IMR-90 (cell line): ENCODE data around the gene GRK2. TPM values are rescaled to one million over a fixed set of nuclear protein-coding genes. Genes with fewer than 3 reads are reported as not detected.

Experiments used
- ATAC-seq: fragments of 200-7000 bp; cut with Tn5 transposase; 2 replicates; pipeline ENCODE4 v1.9.1; 2020; ENCODE audit warnings: low read depth, mild to moderate bottlenecking, moderate library complexity
- BruUV-seq: library from RNA; stranded (reverse); fragments of 400-500 nt; replicated peaks from 2 replicates; lab custom pipeline; 2021; lab: Mats Ljungman, UMichigan
- CTCF ChIA-PET: fragments of 300-600 bp; formaldehyde crosslinking; extraction: SDS; loops from one replicate; lab custom pipeline; 2021; ENCODE audit warnings: antibody characterized with exemption; lab: Yijun Ruan, JAX
- POLR2A ChIA-PET: fragments of 300-600 bp; sonication (Branson Sonifier 250); formaldehyde crosslinking; loops from one replicate; lab custom pipeline; 2022; ENCODE audit warnings: antibody characterized with exemption; ENCODE audit not compliant: unreplicated experiment; lab: Charles Lee
- DNase-seq: peaks from one replicate; pipeline ENCODE4 v3.0.0; 2013
- H2AFZ ChIP-seq: replicated peaks from 2 replicates; pipeline ENCODE3; 2013; ENCODE audit warnings: low read length, mild to moderate bottlenecking; ENCODE audit not compliant: poor library complexity
- H2AK5ac ChIP-seq: 2 replicates; pipeline ENCODE4 v1.6.1; 2013; ENCODE audit warnings: low read depth, low read length, inconsistent platforms
- H2AK9ac ChIP-seq: replicated peaks from 2 replicates; pipeline ENCODE3; 2013; ENCODE audit warnings: mild to moderate bottlenecking, low read depth, low read length, moderate library complexity; ENCODE audit not compliant: poor library complexity
- H2BK120ac ChIP-seq: 2 replicates; pipeline ENCODE4 v1.6.1; 2013; ENCODE audit warnings: low read depth, low read length, inconsistent platforms
- H2BK15ac ChIP-seq: 3 replicates; pipeline ENCODE4 v1.6.1; 2013; ENCODE audit warnings: low read depth, low read length, inconsistent platforms
- H2BK20ac ChIP-seq: 2 replicates; pipeline ENCODE4 v1.6.1; 2013; ENCODE audit warnings: low read depth, mild to moderate bottlenecking, inconsistent platforms, low read length, moderate library complexity
- H2BK5ac ChIP-seq: 2 replicates; pipeline ENCODE4 v1.6.1; 2013; ENCODE audit warnings: mild to moderate bottlenecking, low read depth, low read length, inconsistent platforms; ENCODE audit not compliant: poor library complexity, severe bottlenecking
- H3K14ac ChIP-seq: replicated peaks from 2 replicates; pipeline ENCODE4 v1.6.1; 2013; ENCODE audit warnings: low read depth, low read length, inconsistent platforms
- H3K18ac ChIP-seq: 2 replicates; pipeline ENCODE4 v1.6.1; 2013; ENCODE audit warnings: low read depth, low read length, control low read depth
- H3K23ac ChIP-seq: 2 replicates; pipeline ENCODE4 v1.6.1; 2013; ENCODE audit warnings: low read depth, low read length, inconsistent platforms
- H3K27ac ChIP-seq: 2 replicates; pipeline ENCODE4 v1.5.1; 2013; ENCODE audit warnings: mild to moderate bottlenecking, control low read depth, low read length; ENCODE audit not compliant: insufficient read depth
- H3K27me3 ChIP-seq: 2 replicates; pipeline ENCODE4 v1.6.1; 2013; ENCODE audit warnings: low read length; ENCODE audit not compliant: control insufficient read depth, insufficient read depth
- H3K36me3 ChIP-seq: 2 replicates; pipeline ENCODE4 v1.6.1; 2013; ENCODE audit warnings: low read length, mixed read lengths; ENCODE audit not compliant: control insufficient read depth, insufficient read depth
- H3K4ac ChIP-seq: 2 replicates; pipeline ENCODE4 v1.6.1; 2013; ENCODE audit warnings: low read depth, low read length, inconsistent platforms
- H3K4me1 ChIP-seq: 2 replicates; pipeline ENCODE4 v1.6.1; 2013; ENCODE audit warnings: low read length, mixed read lengths; ENCODE audit not compliant: control insufficient read depth, insufficient read depth
- H3K4me2 ChIP-seq: 2 replicates; pipeline ENCODE4 v1.6.1; 2013; ENCODE audit warnings: low read depth, mild to moderate bottlenecking, control low read depth, low read length, moderate library complexity
- H3K4me3 ChIP-seq: 2 replicates; pipeline ENCODE4 v1.5.1; 2013; ENCODE audit warnings: low read depth, mild to moderate bottlenecking, control low read depth, low read length, moderate library complexity; ENCODE audit not compliant: insufficient read depth
- H3K56ac ChIP-seq: 2 replicates; pipeline ENCODE4 v1.6.1; 2013; ENCODE audit warnings: low read length, inconsistent platforms; ENCODE audit not compliant: insufficient read depth; ENCODE audit errors: extremely low read depth
- H3K79me1 ChIP-seq, 2 experiments: 2 replicates each; pipeline ENCODE4 v1.6.1; 2013; ENCODE audit warnings: low read length in 2 of 2, inconsistent platforms in 1 of 2, low read depth in 1 of 2
- H3K9ac ChIP-seq: 2 replicates; pipeline ENCODE4 v1.6.1; 2013; ENCODE audit warnings: low read depth, low read length, control low read depth
- H3K9me1 ChIP-seq: 2 replicates; pipeline ENCODE4 v1.6.1; 2013; ENCODE audit warnings: low read length, inconsistent platforms; ENCODE audit not compliant: insufficient read depth
- H3K9me3 ChIP-seq: 2 replicates; pipeline ENCODE4 v1.6.1; 2013; ENCODE audit warnings: low read length; ENCODE audit not compliant: control insufficient read depth, insufficient read depth
- H4K20me1 ChIP-seq: 2 replicates; pipeline ENCODE4 v1.6.1; 2013; ENCODE audit warnings: low read length, inconsistent platforms; ENCODE audit not compliant: insufficient read depth
- H4K5ac ChIP-seq: 2 replicates; pipeline ENCODE4 v1.6.1; 2013; ENCODE audit warnings: mild to moderate bottlenecking, low read depth, low read length, control low read depth
- H4K8ac ChIP-seq, 2 experiments: 2 replicates each; pipeline ENCODE4 v1.6.1; 2013; ENCODE audit warnings: low read depth in 2 of 2, low read length in 2 of 2, control low read depth in 1 of 2, inconsistent platforms in 1 of 2
- H4K91ac ChIP-seq: 2 replicates; pipeline ENCODE4 v1.6.1; 2013; ENCODE audit warnings: low read depth, low read length, inconsistent platforms; ENCODE audit not compliant: insufficient read depth
- BHLHE40 ChIP-seq: fragments of 150-350 bp; IDR thresholded peaks from 2 replicates; pipeline ENCODE4 v1.6.1; 2016; ENCODE audit warnings: mild to moderate bottlenecking, low read depth, low read length
- CEBPB ChIP-seq: IDR thresholded peaks from 2 replicates; pipeline ENCODE4 v1.6.1; 2012; ENCODE audit warnings: low read depth, low read length, improper control_type of control experiment
- ELK1 ChIP-seq: fragments of 150-350 bp; IDR thresholded peaks from 2 replicates; pipeline ENCODE4 v1.6.1; 2016; ENCODE audit warnings: low read depth, mild to moderate bottlenecking, low read length, moderate library complexity, borderline replicate concordance
- FOS ChIP-seq: fragments of 150-350 bp; IDR thresholded peaks from 2 replicates; pipeline ENCODE4 v1.6.1; 2016; ENCODE audit warnings: low read depth, low read length
- MAFK ChIP-seq: IDR thresholded peaks from 2 replicates; pipeline ENCODE4 v1.6.1; 2012; ENCODE audit warnings: low read depth, low read length, improper control_type of control experiment
- MAZ ChIP-seq: IDR thresholded peaks from 2 replicates; pipeline ENCODE4 v1.6.1; 2012; ENCODE audit warnings: low read depth, mild to moderate bottlenecking, low read length, improper control_type of control experiment, moderate library complexity, borderline replicate concordance
- MXI1 ChIP-seq: IDR thresholded peaks from 2 replicates; pipeline ENCODE4 v1.6.1; 2012; ENCODE audit warnings: low read depth, mild to moderate bottlenecking, low read length, moderate library complexity, borderline replicate concordance
- NFE2L2 ChIP-seq: fragments of 150-350 bp; IDR thresholded peaks from 2 replicates; pipeline ENCODE4 v1.6.1; 2016; ENCODE audit warnings: low read depth, mild to moderate bottlenecking, low read length
- POLR2A ChIP-seq: IDR thresholded peaks from 2 replicates; pipeline ENCODE4 v1.6.1; 2012; ENCODE audit warnings: mild to moderate bottlenecking, low read depth, low read length
- RCOR1 ChIP-seq: IDR thresholded peaks from 2 replicates; pipeline ENCODE4 v1.6.1; 2012; ENCODE audit warnings: mild to moderate bottlenecking, low read length, improper control_type of control experiment; ENCODE audit not compliant: insufficient replicate concordance
- RFX5 ChIP-seq: IDR thresholded peaks from 2 replicates; pipeline ENCODE4 v1.8.0; 2012; ENCODE audit warnings: low read depth, mild to moderate bottlenecking, low read length, moderate library complexity
- SMC3 ChIP-seq: fragments of 150-350 bp; IDR thresholded peaks from 2 replicates; pipeline ENCODE4 v1.6.1; 2016; ENCODE audit warnings: low read depth, mild to moderate bottlenecking, antibody characterized with exemption, low read length, moderate library complexity
- USF2 ChIP-seq: fragments of 150-350 bp; IDR thresholded peaks from 2 replicates; pipeline ENCODE4 v1.6.1; 2017; ENCODE audit warnings: mild to moderate bottlenecking, antibody characterized with exemption, low read length, low read depth
- WGBS, 2 experiments: methylation state at CpG; one replicate each; pipeline versions ENCODE4 v1.1.5 to v1.1.7; 2013; ENCODE audit warnings: missing lambda C conversion rate in 2 of 2; ENCODE audit not compliant: insufficient read length in 1 of 2; ENCODE audit errors: extremely low coverage in 2 of 2; 5-methylcytosine and 5-hydroxymethylcytosine counted together
- dilution Hi-C: fragments of 300-500 bp; cut with HindIII; formaldehyde crosslinking; loops from one replicate; pipeline ENCODE4 v1.14.3; 2018; ENCODE audit warnings: low sequenced_read_pairs; ENCODE audit not compliant: unreplicated experiment
- in situ Hi-C: fragments of 300-500 bp; cut with MboI; formaldehyde crosslinking; loops from 3 replicates; pipeline ENCODE4 v1.14.3; 2019; ENCODE audit warnings: low sequenced_read_pairs, inconsistent platforms, mixed read lengths
- intact Hi-C: fragments of 100-400 bp; cut with micrococcal nuclease; formaldehyde crosslinking; loops from 2 replicates; pipeline ENCODE4 v1.10.0; 2022
- polyA plus RNA-seq, 3 experiments: library from polyadenylated mRNA; depleted of rRNA; stranded (reverse); fragments of >200 nt; gene quantifications; 2 replicates each; pipeline ENCODE4 v1.2.3, GENCODE V29; 2012; ENCODE audit warnings: low replicate concordance in 1 of 3
- total RNA-seq: library from RNA; depleted of rRNA; stranded (reverse); fragments of >200 nt; gene quantifications from 2 replicates; pipeline ENCODE4 v1.2.3, GENCODE V29; 2012

The GRK2 gene
- total and polyA plus RNA-seq, 2 of the 4 experiments (the other 2 are of a cell fraction), result 26.7 to 41.8 TPM

- H3K4ac ChIP-seq, result no peak overlapping the region
- DNase-seq, result peak; percentile 71
- H2BK20ac ChIP-seq, result no peak overlapping the region
- no peak overlapping the region for H3K4me3 ChIP-seq
- WGBS, 2 experiments, result no CpG with 5 or more reads among the region's 3 CpGs
- TF ChIP-seq ELK1 (no peak), SMC3 (no peak), RFX5 (no peak), POLR2A (no peak), CEBPB (no peak), BHLHE40 (no peak), MAZ (no peak), FOS (no peak), MAFK (no peak), NFE2L2 (no peak), RCOR1 (no peak), MXI1 (no peak), USF2 (no peak)
- intact Hi-C loops (no loop called here), in situ Hi-C loops (no loop called here), dilution Hi-C loops (no loop called here)
- H2BK15ac ChIP-seq, result no peak overlapping the region
- H3K9me3 ChIP-seq, result no peaks in the 10 kb centered on the region
- H3K27ac ChIP-seq, result no peak overlapping the region
- no peak overlapping the region for H3K18ac ChIP-seq
- H3K23ac ChIP-seq, result no peak overlapping the region
- no peak overlapping the region for H2AFZ ChIP-seq
- no peak overlapping the region for H3K56ac ChIP-seq
- H2AK5ac ChIP-seq, result no peak overlapping the region
- H3K14ac ChIP-seq, result no peak overlapping the region
- H3K27me3 ChIP-seq, result no peaks in the 10 kb centered on the region
- H3K4me2 ChIP-seq, result no peak overlapping the region
- CTCF ChIA-PET, result interaction anchor here (0.7 kb wide), 2 partner anchors 10 to 63 kb away, joined by 3 read pairs; no protein-coding TSS in a partner anchor
- no peak overlapping the region for H2BK120ac ChIP-seq
- no peak overlapping the region for H4K91ac ChIP-seq
- H4K20me1 ChIP-seq, result peaks cover 6% of the 10 kb centered on the region; the same call in 1 of the 2 replicates
- H3K79me1 ChIP-seq, result no peaks in the 10 kb centered on the region; a peak in 1 of 4 replicates
- peaks cover 3% of the 10 kb centered on the region; the same call in 1 of the 2 replicates for H3K9me1 ChIP-seq
- no peaks in the 10 kb centered on the region for H3K36me3 ChIP-seq
- H4K8ac ChIP-seq, result no peak overlapping the region
- H3K4me1 ChIP-seq, result 0 out of 2 replicates have a peak, but pooled peaks cover 2% of the 10 kb centered on the region
- H2BK5ac ChIP-seq, result no peak overlapping the region
- H3K9ac ChIP-seq, result no peak overlapping the region
- no peak overlapping the region for H4K5ac ChIP-seq
- BruUV-seq, result no TSS peak
- H2AK9ac ChIP-seq, result no peak overlapping the region
- ATAC-seq, result peak; percentile 15
- POLR2A ChIA-PET, result no interaction called here
These were observed 53.7 kb downstream of the GRK2 start for GRCh38 chr11:67320011-67320410.
